Measurements from ENCODE around the gene KPNA3. TPM values are rescaled to one million over a fixed set of nuclear protein-coding genes. Genes with fewer than 3 reads are reported as not detected.

KPNA3 gene
- polyA plus RNA-seq, 4 donors: 14.3 to 24.5 (median 15.0) TPM

GRCh38 chr13:49802426-49802825 lies 9.9 kb upstream of the KPNA3 start:
- DNase-seq (no peak), FAIRE-seq (no peak)
- Histone ChIP-seq H3K27me3 (ENCODE audit: control insufficient read depth in 3 of 3, insufficient read depth in 3 of 3, low read length in 3 of 3) (no peaks in the 10 kb centered on the region), H3K36me3 (ENCODE audit: control insufficient read depth in 3 of 3, insufficient read depth in 2 of 3, low read depth in 1 of 3, low read length in 3 of 3) (no peaks in the 10 kb centered on the region), H3K4me1 (ENCODE audit: control insufficient read depth in 3 of 3, insufficient read depth in 2 of 3, low read depth in 1 of 3, low read length in 2 of 3) (no peaks in the 10 kb centered on the region), H3K27ac (ENCODE audit: low read depth in 1 of 3, low read length in 2 of 3) (no peak overlapping the region), H3K4me3 (ENCODE audit: low read depth in 1 of 3, low read length in 3 of 3) (no peak overlapping the region), H3K9me3 (ENCODE audit: control insufficient read depth in 2 of 2, insufficient read depth in 1 of 2, low read depth in 1 of 2, low read length in 1 of 2) (no peaks in the 10 kb centered on the region)
- WGBS, 3 donors: 68% methylated on average over 5 of the region's 5 CpGs

- WGBS, 3 donors: 0% methylated on average over 52 to 98 of the region's 98 CpGs
- peak overlapping the region; percentile 78 to 88 (median 86) for H3K4me3 ChIP-seq (ENCODE audit: low read depth in 1 of 3, low read length in 3 of 3)
- no peak for FAIRE-seq
- no peaks in the 10 kb centered on the region for H3K27me3 ChIP-seq (ENCODE audit: control insufficient read depth in 3 of 3, insufficient read depth in 3 of 3, low read length in 3 of 3)
- H3K36me3 ChIP-seq (ENCODE audit: control insufficient read depth in 3 of 3, insufficient read depth in 2 of 3, low read depth in 1 of 3, low read length in 3 of 3): no peaks in the 10 kb centered on the region
- DNase-seq: peak; percentile 40 to 78
- peaks cover 0 to 9% (median 7%) of the 10 kb centered on the region in 3 donors for H3K4me1 ChIP-seq (ENCODE audit: control insufficient read depth in 3 of 3, insufficient read depth in 2 of 3, low read depth in 1 of 3, low read length in 2 of 3)
- peak overlapping the region; percentile 82 to 96 (median 94) for H3K27ac ChIP-seq (ENCODE audit: low read depth in 1 of 3, low read length in 2 of 3)
- no peaks in the 10 kb centered on the region for H3K9me3 ChIP-seq (ENCODE audit: control insufficient read depth in 2 of 2, insufficient read depth in 1 of 2, low read depth in 1 of 2, low read length in 1 of 2)
Measured at GRCh38 chr13:49791711-49792549, 552 bp downstream of the KPNA3 start.

- Histone ChIP-seq H3K27me3 (ENCODE audit: control insufficient read depth in 3 of 3, insufficient read depth in 3 of 3, low read length in 3 of 3) (no peaks in the 10 kb centered on the region), H3K9me3 (ENCODE audit: control insufficient read depth in 2 of 2, insufficient read depth in 1 of 2, low read depth in 1 of 2, low read length in 1 of 2) (no peaks in the 10 kb centered on the region), H3K36me3 (ENCODE audit: control insufficient read depth in 3 of 3, insufficient read depth in 2 of 3, low read depth in 1 of 3, low read length in 3 of 3) (no peaks in the 10 kb centered on the region), H3K27ac (ENCODE audit: low read depth in 1 of 3, low read length in 2 of 3) (peak overlapping the region; percentile 82 to 96 (median 94)), H3K4me1 (ENCODE audit: control insufficient read depth in 3 of 3, insufficient read depth in 2 of 3, low read depth in 1 of 3, low read length in 2 of 3) (peaks cover 0 to 9% (median 7%) of the 10 kb centered on the region in 3 donors), H3K4me3 (ENCODE audit: low read depth in 1 of 3, low read length in 3 of 3) (peak overlapping the region; percentile 78 to 88 (median 86))
- 1 to 3% (median 1%) methylated on average over 9 of the region's 9 CpGs for WGBS, 3 donors
- DNase-seq (peak; percentile 67 to 72), FAIRE-seq (no peak)
Measured at GRCh38 chr13:49791315-49791710, 1.2 kb downstream of the KPNA3 start.

- no peak overlapping the region for H3K4me3 ChIP-seq (ENCODE audit: low read depth in 1 of 3, low read length in 3 of 3)
Measured at GRCh38 chr13:49789968-49790367, 2.5 kb downstream of the KPNA3 start.

GRCh38 chr13:49786401-49787008 lies 6.0 kb downstream of the KPNA3 start:
- Histone ChIP-seq H3K27me3 (ENCODE audit: control insufficient read depth in 3 of 3, insufficient read depth in 3 of 3, low read length in 3 of 3) (no peaks in the 10 kb centered on the region), H3K4me1 (ENCODE audit: control insufficient read depth in 3 of 3, insufficient read depth in 2 of 3, low read depth in 1 of 3, low read length in 2 of 3) (peaks cover 0 to 7% (median 5%) of the 10 kb centered on the region in 3 donors), H3K9me3 (ENCODE audit: control insufficient read depth in 2 of 2, insufficient read depth in 1 of 2, low read depth in 1 of 2, low read length in 1 of 2) (no peaks in the 10 kb centered on the region), H3K36me3 (ENCODE audit: control insufficient read depth in 3 of 3, insufficient read depth in 2 of 3, low read depth in 1 of 3, low read length in 3 of 3) (no peaks in the 10 kb centered on the region), H3K4me3 (ENCODE audit: low read depth in 1 of 3, low read length in 3 of 3) (no peak overlapping the region), H3K27ac (ENCODE audit: low read depth in 1 of 3, low read length in 2 of 3) (no peak overlapping the region)
- no peak for FAIRE-seq
- DNase-seq: no peak

More at GRCh38 chr13:49789968-49790367, 2.5 kb downstream of the KPNA3 start:
- no peaks in the 10 kb centered on the region for H3K36me3 ChIP-seq (ENCODE audit: control insufficient read depth in 3 of 3, insufficient read depth in 2 of 3, low read depth in 1 of 3, low read length in 3 of 3)
- no peak overlapping the region for H3K27ac ChIP-seq (ENCODE audit: low read depth in 1 of 3, low read length in 2 of 3)
- WGBS, 3 donors: 95 to 97% (median 96%) methylated on average over 8 of the region's 8 CpGs
- no peaks in the 10 kb centered on the region for H3K9me3 ChIP-seq (ENCODE audit: control insufficient read depth in 2 of 2, insufficient read depth in 1 of 2, low read depth in 1 of 2, low read length in 1 of 2)
- H3K4me1 ChIP-seq (ENCODE audit: control insufficient read depth in 3 of 3, insufficient read depth in 2 of 3, low read depth in 1 of 3, low read length in 2 of 3): peaks cover 0 to 9% (median 7%) of the 10 kb centered on the region in 3 donors
- FAIRE-seq: no peak
- H3K27me3 ChIP-seq (ENCODE audit: control insufficient read depth in 3 of 3, insufficient read depth in 3 of 3, low read length in 3 of 3): no peaks in the 10 kb centered on the region
- no peak for DNase-seq

GRCh38 chr13:49784886-49785570 lies 7.5 kb downstream of the KPNA3 start:
- H3K36me3 ChIP-seq (ENCODE audit: control insufficient read depth in 3 of 3, insufficient read depth in 2 of 3, low read depth in 1 of 3, low read length in 3 of 3): no peaks in the 10 kb centered on the region
- no peak for DNase-seq
- FAIRE-seq: no peak
- H3K27ac ChIP-seq (ENCODE audit: low read depth in 1 of 3, low read length in 2 of 3): no peak overlapping the region
- no peaks in the 10 kb centered on the region for H3K27me3 ChIP-seq (ENCODE audit: control insufficient read depth in 3 of 3, insufficient read depth in 3 of 3, low read length in 3 of 3)
- no peaks in the 10 kb centered on the region for H3K9me3 ChIP-seq (ENCODE audit: control insufficient read depth in 2 of 2, insufficient read depth in 1 of 2, low read depth in 1 of 2, low read length in 1 of 2)
- 87 to 89% (median 88%) methylated on average over 5 of the region's 5 CpGs for WGBS, 3 donors
- peaks cover 0 to 3% (median 0%) of the 10 kb centered on the region in 3 donors for H3K4me1 ChIP-seq (ENCODE audit: control insufficient read depth in 3 of 3, insufficient read depth in 2 of 3, low read depth in 1 of 3, low read length in 2 of 3)
- H3K4me3 ChIP-seq (ENCODE audit: low read depth in 1 of 3, low read length in 3 of 3): no peak overlapping the region

- no peak for FAIRE-seq
- no peak overlapping the region for H3K27ac ChIP-seq (ENCODE audit: low read depth in 1 of 3, low read length in 2 of 3)
- H3K9me3 ChIP-seq (ENCODE audit: control insufficient read depth in 2 of 2, insufficient read depth in 1 of 2, low read depth in 1 of 2, low read length in 1 of 2): no peaks in the 10 kb centered on the region
- no peaks in the 10 kb centered on the region for H3K36me3 ChIP-seq (ENCODE audit: control insufficient read depth in 3 of 3, insufficient read depth in 2 of 3, low read depth in 1 of 3, low read length in 3 of 3)
- no peak for DNase-seq
- WGBS, 3 donors: 97 to 99% (median 97%) methylated on average over 4 of the region's 4 CpGs
- H3K4me3 ChIP-seq (ENCODE audit: low read depth in 1 of 3, low read length in 3 of 3): no peak overlapping the region
- no peaks in the 10 kb centered on the region for H3K27me3 ChIP-seq (ENCODE audit: control insufficient read depth in 3 of 3, insufficient read depth in 3 of 3, low read length in 3 of 3)
- no peaks in the 10 kb centered on the region for H3K4me1 ChIP-seq (ENCODE audit: control insufficient read depth in 3 of 3, insufficient read depth in 2 of 3, low read depth in 1 of 3, low read length in 2 of 3)
Measured at GRCh38 chr13:49783865-49784264, 8.6 kb downstream of the KPNA3 start.

GRCh38 chr13:49782784-49783183 lies 9.7 kb downstream of the KPNA3 start:
- H3K9me3 ChIP-seq (ENCODE audit: control insufficient read depth in 2 of 2, insufficient read depth in 1 of 2, low read depth in 1 of 2, low read length in 1 of 2): no peaks in the 10 kb centered on the region
- no peaks in the 10 kb centered on the region for H3K4me1 ChIP-seq (ENCODE audit: control insufficient read depth in 3 of 3, insufficient read depth in 2 of 3, low read depth in 1 of 3, low read length in 2 of 3)
- WGBS, 3 donors: 94 to 98% (median 95%) methylated on average over 2 of the region's 2 CpGs
- no peak for FAIRE-seq
- H3K27ac ChIP-seq (ENCODE audit: low read depth in 1 of 3, low read length in 2 of 3): no peak overlapping the region
- no peak for DNase-seq
- no peaks in the 10 kb centered on the region for H3K27me3 ChIP-seq (ENCODE audit: control insufficient read depth in 3 of 3, insufficient read depth in 3 of 3, low read length in 3 of 3)
- H3K36me3 ChIP-seq (ENCODE audit: control insufficient read depth in 3 of 3, insufficient read depth in 2 of 3, low read depth in 1 of 3, low read length in 3 of 3): no peaks in the 10 kb centered on the region
- H3K4me3 ChIP-seq (ENCODE audit: low read depth in 1 of 3, low read length in 3 of 3): no peak overlapping the region

Measured in small intestine (tissue), 7 donors.